ENCODE results near the gene GAB2. TPM values are rescaled to one million over a fixed set of nuclear protein-coding genes. Genes with fewer than 3 reads are reported as not detected.

The GAB2 gene
- total and polyA plus RNA-seq, 8 donors = 2.2 to 19.3 (median 8.6) TPM

- H3K4me3 ChIP-seq = no peak overlapping the region
- no peaks in the 10 kb centered on the region for H3K9me3 ChIP-seq
- WGBS, 5 donors = 91 to 96% (median 94%) methylated on average over 1 of the region's 1 CpG
- no peaks in the 10 kb centered on the region for H3K27me3 ChIP-seq
- intact Hi-C loops (cut with DNase I; ENCODE audit: low total_unique reads) = no loop called here
- no peak overlapping the region for H3K27ac ChIP-seq
- no peak for DNase-seq
- no peaks in the 10 kb centered on the region for H3K36me3 ChIP-seq
- peaks cover 4 to 53% (median 22%) of the 10 kb centered on the region in 4 donors for H3K4me1 ChIP-seq
- TF ChIP-seq POLR2AphosphoS5 (IDR thresholded peaks at IDR 0.05) = no peak
- TF ChIP-seq, protein P1, sequence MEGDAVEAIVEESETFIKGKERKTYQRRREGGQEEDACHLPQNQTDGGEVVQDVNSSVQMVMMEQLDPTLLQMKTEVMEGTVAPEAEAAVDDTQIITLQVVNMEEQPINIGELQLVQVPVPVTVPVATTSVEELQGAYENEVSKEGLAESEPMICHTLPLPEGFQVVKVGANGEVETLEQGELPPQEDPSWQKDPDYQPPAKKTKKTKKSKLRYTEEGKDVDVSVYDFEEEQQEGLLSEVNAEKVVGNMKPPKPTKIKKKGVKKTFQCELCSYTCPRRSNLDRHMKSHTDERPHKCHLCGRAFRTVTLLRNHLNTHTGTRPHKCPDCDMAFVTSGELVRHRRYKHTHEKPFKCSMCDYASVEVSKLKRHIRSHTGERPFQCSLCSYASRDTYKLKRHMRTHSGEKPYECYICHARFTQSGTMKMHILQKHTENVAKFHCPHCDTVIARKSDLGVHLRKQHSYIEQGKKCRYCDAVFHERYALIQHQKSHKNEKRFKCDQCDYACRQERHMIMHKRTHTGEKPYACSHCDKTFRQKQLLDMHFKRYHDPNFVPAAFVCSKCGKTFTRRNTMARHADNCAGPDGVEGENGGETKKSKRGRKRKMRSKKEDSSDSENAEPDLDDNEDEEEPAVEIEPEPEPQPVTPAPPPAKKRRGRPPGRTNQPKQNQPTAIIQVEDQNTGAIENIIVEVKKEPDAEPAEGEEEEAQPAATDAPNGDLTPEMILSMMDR (IDR thresholded peaks at IDR 0.05) = no peak
- TF ChIP-seq POLR2A (IDR thresholded peaks at IDR 0.05) = no peak
- TF ChIP-seq EP300 (IDR thresholded peaks at IDR 0.05) = no peak
These were observed 17.5 kb downstream of the GAB2 start for GRCh38 chr11:78400116-78400515.

DNA sequence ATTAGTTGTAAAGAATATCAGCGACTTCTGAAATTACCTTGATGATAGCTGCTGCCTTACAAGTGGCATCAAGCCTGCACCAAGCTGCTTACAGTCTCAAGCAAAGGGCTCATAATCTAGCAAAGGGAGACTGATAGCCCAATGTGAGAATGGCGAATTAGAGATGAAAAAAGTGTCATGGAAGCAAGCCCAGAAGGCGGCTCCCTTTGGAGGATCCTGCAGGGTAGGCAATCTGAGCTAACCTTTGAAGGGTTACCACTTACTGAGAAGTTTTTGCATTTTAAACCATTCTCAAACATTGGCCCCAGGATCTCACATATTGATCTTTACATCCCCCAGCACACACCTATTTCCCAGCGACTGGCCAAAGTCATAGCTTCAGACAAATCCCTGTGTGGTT, 18.5 kb downstream of the GAB2 start:
- H3K4me3 ChIP-seq = no peak overlapping the region
- intact Hi-C loops (cut with DNase I; ENCODE audit: low total_unique reads) = no loop called here
- no peaks in the 10 kb centered on the region for H3K9me3 ChIP-seq
- no peaks in the 10 kb centered on the region for H3K27me3 ChIP-seq
- DNase-seq = no peak
- peaks cover 4 to 52% (median 22%) of the 10 kb centered on the region in 4 donors for H3K4me1 ChIP-seq
- no peaks in the 10 kb centered on the region for H3K36me3 ChIP-seq
- TF ChIP-seq EP300 (IDR thresholded peaks at IDR 0.05) (no peak), POLR2AphosphoS5 (IDR thresholded peaks at IDR 0.05) (no peak), POLR2A (IDR thresholded peaks at IDR 0.05) (no peak)
- TF ChIP-seq, protein P1 (IDR thresholded peaks at IDR 0.05) = no peak
- 85 to 92% (median 89%) methylated on average over 4 of the region's 4 CpGs for WGBS, 5 donors
- H3K27ac ChIP-seq = no peak overlapping the region

- TF ChIP-seq POLR2A (IDR thresholded peaks at IDR 0.05) (no peak), EP300 (IDR thresholded peaks at IDR 0.05) (no peak), POLR2AphosphoS5 (IDR thresholded peaks at IDR 0.05) (no peak)
- TF ChIP-seq, protein P1 (IDR thresholded peaks at IDR 0.05) = no peak
- Histone ChIP-seq H3K4me3 (no peak overlapping the region), H3K4me1 (peaks cover 4 to 52% (median 22%) of the 10 kb centered on the region in 4 donors), H3K36me3 (no peaks in the 10 kb centered on the region), H3K9me3 (no peaks in the 10 kb centered on the region), H3K27me3 (no peaks in the 10 kb centered on the region), H3K27ac (no peak overlapping the region)
- DNase-seq = no peak
- intact Hi-C loops (cut with DNase I; ENCODE audit: low total_unique reads) = no loop called here
- 45 to 77% (median 69%) methylated on average over 1 of the region's 1 CpG for WGBS, 5 donors
These were observed 18.9 kb downstream of the GAB2 start for GRCh38 chr11:78398715-78399114.

DNA sequence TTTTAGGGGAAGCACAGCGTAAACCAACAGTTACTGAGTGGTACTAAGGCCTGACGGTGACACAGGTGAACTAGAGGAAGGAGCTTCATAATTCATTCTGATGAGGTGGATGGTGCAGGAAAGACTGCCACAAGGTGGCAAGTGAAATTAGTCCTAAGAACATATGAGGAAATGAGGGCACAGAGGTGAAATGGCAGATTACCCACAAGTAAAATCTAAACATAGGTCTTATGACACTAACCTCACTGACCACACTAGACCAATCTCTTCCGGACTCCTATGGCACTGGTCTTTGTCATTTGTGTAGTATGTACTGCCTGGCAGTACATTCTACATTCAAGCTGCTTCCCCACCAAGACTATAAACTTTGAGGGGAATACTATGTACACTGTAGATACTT, 20.2 kb downstream of the GAB2 start:
- H3K27ac ChIP-seq = no peak overlapping the region
- H3K27me3 ChIP-seq = no peaks in the 10 kb centered on the region
- H3K4me3 ChIP-seq = no peak overlapping the region
- no peak for DNase-seq
- TF ChIP-seq POLR2AphosphoS5 (IDR thresholded peaks at IDR 0.05) = no peak
- TF ChIP-seq, protein P1 (IDR thresholded peaks at IDR 0.05) = no peak
- no peak for TF ChIP-seq EP300 (IDR thresholded peaks at IDR 0.05)
- no peak for TF ChIP-seq POLR2A (IDR thresholded peaks at IDR 0.05)
- 84 to 89% (median 88%) methylated on average over 3 of the region's 3 CpGs for WGBS, 5 donors
- H3K9me3 ChIP-seq = no peaks in the 10 kb centered on the region
- no peaks in the 10 kb centered on the region for H3K36me3 ChIP-seq
- H3K4me1 ChIP-seq = peaks cover 4 to 52% (median 17%) of the 10 kb centered on the region in 4 donors
- intact Hi-C loops (cut with DNase I; ENCODE audit: low total_unique reads) = no loop called here

Measured in stomach (tissue), 9 donors.